GM10266 (cell line): ENCODE results near the gene ACTR3.
A peak's percentile ranks its signal among the peaks of the same experiment; 100 is the strongest.

Source experiments
- DNase-seq: peaks from one replicate; pipeline ENCODE4 v3.0.0; 2012; ENCODE audit errors: extremely low spot score
- TF ChIP-seq, protein P1 (sequence below): IDR thresholded peaks from 2 replicates; pipeline ENCODE4 v1.5.1; 2012; ENCODE audit warnings: mild to moderate bottlenecking, low read depth; ENCODE audit not compliant: control insufficient read depth, insufficient read depth; ENCODE audit errors: missing control alignments

The ACTR3 gene

DNA sequence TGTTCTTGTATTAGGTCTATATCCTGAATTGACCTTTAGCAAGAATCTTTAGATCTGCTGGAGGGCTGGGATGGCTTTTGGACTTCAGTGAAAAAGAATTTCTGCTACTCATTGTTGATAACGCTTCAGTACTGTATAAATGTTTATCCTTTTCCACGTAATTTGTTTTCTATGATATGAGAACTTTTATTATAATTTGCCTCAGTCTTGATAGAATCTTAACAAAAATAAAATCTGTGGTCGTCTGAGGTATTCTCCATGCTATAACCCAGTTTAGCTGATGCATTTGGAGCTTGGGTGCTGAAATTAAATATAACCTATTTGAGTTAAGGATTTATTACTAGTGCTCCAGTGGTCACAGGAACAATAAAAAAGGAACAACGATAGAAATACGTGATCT is 71.1 kb downstream of the ACTR3 start:
- DNase-seq: no peak
- TF ChIP-seq, protein P1, sequence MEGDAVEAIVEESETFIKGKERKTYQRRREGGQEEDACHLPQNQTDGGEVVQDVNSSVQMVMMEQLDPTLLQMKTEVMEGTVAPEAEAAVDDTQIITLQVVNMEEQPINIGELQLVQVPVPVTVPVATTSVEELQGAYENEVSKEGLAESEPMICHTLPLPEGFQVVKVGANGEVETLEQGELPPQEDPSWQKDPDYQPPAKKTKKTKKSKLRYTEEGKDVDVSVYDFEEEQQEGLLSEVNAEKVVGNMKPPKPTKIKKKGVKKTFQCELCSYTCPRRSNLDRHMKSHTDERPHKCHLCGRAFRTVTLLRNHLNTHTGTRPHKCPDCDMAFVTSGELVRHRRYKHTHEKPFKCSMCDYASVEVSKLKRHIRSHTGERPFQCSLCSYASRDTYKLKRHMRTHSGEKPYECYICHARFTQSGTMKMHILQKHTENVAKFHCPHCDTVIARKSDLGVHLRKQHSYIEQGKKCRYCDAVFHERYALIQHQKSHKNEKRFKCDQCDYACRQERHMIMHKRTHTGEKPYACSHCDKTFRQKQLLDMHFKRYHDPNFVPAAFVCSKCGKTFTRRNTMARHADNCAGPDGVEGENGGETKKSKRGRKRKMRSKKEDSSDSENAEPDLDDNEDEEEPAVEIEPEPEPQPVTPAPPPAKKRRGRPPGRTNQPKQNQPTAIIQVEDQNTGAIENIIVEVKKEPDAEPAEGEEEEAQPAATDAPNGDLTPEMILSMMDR: no peak

DNA sequence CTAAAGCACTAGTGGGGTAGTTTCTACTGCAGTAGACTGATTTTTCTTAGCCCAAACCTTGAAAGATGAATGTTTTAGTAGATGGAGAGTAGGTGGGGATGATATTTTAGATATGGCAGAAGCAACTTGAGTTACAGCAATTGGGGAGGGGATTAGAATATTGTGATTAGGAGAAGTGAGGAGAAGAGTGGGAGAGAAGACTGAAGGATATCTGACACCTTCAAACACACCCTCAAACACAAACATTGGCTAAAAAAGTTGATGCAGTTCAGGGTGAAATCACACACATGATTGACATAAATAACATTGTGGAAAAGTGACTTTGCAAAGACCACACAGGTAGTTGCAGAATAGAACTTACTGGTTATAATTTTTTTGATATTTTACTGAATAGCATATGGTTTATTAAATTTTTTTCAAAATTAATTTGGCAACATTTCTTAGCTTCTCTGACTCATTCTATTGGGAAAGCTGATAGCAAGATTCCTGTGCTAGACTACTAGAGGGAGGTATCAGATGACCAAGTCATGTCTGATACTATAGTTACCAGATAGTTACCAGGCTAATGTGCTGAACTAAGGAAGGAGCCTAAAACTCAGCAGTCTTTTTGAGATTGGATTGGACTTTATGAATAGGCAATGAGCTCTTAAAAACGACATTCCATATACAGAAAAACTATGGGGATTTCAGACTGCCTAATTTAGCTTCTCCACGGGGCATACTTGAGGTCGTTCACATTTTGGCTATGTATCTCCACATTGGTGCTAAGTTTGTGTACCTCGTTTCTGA is 73.0 kb downstream of the ACTR3 start:
- TF ChIP-seq, protein P1: no peak
- DNase-seq: no peak

DNA sequence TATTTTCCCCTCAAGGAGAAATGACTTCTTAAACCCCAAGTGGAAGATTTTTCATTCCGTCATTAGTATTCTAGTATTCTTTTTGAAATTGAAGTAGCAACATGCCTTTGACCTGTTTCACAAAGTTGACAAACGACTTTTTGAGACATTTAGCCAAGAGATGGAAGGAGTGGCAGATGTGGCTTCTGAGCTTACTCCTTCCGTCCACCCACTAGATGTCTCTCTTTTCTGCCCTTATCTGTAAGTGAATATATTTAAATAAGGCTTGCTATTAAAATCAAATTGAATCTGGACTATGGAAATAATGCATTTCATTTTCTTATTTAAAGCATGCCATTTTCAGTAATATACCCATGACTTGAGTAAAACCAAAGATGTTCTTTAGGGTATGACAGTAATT is 74.1 kb downstream of the ACTR3 start:
- DNase-seq: no peak
- TF ChIP-seq, protein P1: no peak

GRCh38 chr2:113964436-113964835 is 74.5 kb downstream of the ACTR3 start:
- DNase-seq: no peak

DNA sequence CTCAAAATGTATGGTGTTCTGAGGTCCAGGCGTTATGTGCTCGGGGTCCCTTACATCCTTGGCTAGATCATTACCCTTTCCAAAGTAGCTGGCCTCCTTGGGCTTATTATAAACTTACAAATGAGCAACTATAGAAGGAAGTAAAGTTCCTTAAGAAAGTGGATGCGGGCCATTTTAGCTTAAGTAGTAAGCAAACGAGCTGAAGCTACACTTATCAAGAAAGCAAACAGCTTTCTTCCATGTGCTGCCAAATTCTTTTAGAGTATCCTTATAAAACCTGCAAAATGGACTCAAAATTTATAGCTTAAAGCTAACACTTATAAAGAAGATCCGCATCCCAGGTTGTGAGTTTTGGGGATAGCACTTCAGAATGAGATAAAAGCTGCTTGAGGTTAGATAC is 75.3 kb downstream of the ACTR3 start:
- no peak for DNase-seq
- TF ChIP-seq, protein P1: no peak

More at GRCh38 chr2:113964436-113964835, 74.5 kb downstream of the ACTR3 start:
- TF ChIP-seq, protein P1: no peak

- TF ChIP-seq, protein P1: peak; percentile 69
- DNase-seq: no peak
Observed at GRCh38 chr2:113965644-113966043, 75.8 kb downstream of the ACTR3 start.

- DNase-seq: no peak
- TF ChIP-seq, protein P1: no peak
Observed at GRCh38 chr2:113966171-113966570, 76.3 kb downstream of the ACTR3 start.
